Coronary artery (tissue), 2 donors: ENCODE results near the gene DENND1B.
"Not testable (repeated sequence)": the region's sequence is repeated elsewhere in the genome, so short reads cannot be mapped to it uniquely, and the experiment has no call there.

ENCODE experiments used
- DNase-seq: peaks from one replicate; pipeline ENCODE4 v3.0.0-alpha.2; 2017; ENCODE audit warnings: low spot score
- H3K27ac ChIP-seq, 2 donors: fragments of 200-600 bp; sonication (generic); one replicate each; pipeline ENCODE4 v1.5.1; 2016 to 2019
- H3K4me3 ChIP-seq: fragments of 200-600 bp; sonication (generic); 2 replicates; pipeline ENCODE4 v1.5.1; 2016; ENCODE audit warnings: mild to moderate bottlenecking, moderate library complexity
- TF ChIP-seq, protein P1 (sequence below): fragments of 200-600 bp; sonication (generic); IDR thresholded peaks from one replicate; pipeline ENCODE4 v1.5.1; 2019; ENCODE audit warnings: antibody characterized with exemption

The DENND1B gene

DNA sequence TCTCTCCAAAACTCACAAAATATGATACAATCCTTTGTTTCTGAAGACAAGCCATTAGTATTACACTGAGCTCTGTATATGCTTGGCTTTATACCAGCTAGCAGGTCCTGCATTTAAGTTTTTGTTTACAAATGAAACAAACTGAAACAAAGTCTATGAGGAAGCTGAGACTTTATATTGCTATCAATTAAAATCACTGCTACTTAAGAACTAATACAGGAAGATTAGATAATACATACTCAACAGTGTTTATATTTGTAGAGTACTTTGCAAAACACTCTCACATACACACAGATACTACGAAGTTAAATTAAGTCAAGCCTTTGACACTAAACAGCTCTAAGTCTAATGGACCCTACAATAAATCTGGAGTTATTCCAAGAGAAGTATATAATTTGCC lies 259.9 kb downstream of the DENND1B start:
- no peak for DNase-seq
- Histone ChIP-seq H3K4me3 (no peak overlapping the region), H3K27ac (no peak overlapping the region)
- TF ChIP-seq, protein P1, sequence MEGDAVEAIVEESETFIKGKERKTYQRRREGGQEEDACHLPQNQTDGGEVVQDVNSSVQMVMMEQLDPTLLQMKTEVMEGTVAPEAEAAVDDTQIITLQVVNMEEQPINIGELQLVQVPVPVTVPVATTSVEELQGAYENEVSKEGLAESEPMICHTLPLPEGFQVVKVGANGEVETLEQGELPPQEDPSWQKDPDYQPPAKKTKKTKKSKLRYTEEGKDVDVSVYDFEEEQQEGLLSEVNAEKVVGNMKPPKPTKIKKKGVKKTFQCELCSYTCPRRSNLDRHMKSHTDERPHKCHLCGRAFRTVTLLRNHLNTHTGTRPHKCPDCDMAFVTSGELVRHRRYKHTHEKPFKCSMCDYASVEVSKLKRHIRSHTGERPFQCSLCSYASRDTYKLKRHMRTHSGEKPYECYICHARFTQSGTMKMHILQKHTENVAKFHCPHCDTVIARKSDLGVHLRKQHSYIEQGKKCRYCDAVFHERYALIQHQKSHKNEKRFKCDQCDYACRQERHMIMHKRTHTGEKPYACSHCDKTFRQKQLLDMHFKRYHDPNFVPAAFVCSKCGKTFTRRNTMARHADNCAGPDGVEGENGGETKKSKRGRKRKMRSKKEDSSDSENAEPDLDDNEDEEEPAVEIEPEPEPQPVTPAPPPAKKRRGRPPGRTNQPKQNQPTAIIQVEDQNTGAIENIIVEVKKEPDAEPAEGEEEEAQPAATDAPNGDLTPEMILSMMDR = no peak

GRCh38 chr1:197510691-197511378 lies 264.4 kb downstream of the DENND1B start:
- TF ChIP-seq, protein P1 = no peak
- H3K4me3 ChIP-seq = no peak overlapping the region
- no peak overlapping the region for H3K27ac ChIP-seq
- DNase-seq = no peak

GRCh38 chr1:197496722-197497121 lies 278.6 kb downstream of the DENND1B start:
- DNase-seq = no peak
- Histone ChIP-seq H3K4me3 (no peak overlapping the region), H3K27ac (no peak overlapping the region)
- TF ChIP-seq, protein P1 = no peak

- not testable (repeated sequence) for H3K4me3 ChIP-seq, H3K27ac ChIP-seq
These were observed 283.8 kb downstream of the DENND1B start for GRCh38 chr1:197491505-197491904.

GRCh38 chr1:197486946-197487345 lies 288.3 kb downstream of the DENND1B start:
- Histone ChIP-seq H3K27ac (no peak overlapping the region), H3K4me3 (no peak overlapping the region)
- no peak for DNase-seq
- TF ChIP-seq, protein P1 = no peak

More at GRCh38 chr1:197491505-197491904, 283.8 kb downstream of the DENND1B start:
- not testable (repeated sequence) for DNase-seq

GRCh38 chr1:197485790-197486189 lies 289.5 kb downstream of the DENND1B start:
- Histone ChIP-seq H3K27ac (no peak overlapping the region), H3K4me3 (no peak overlapping the region)
- TF ChIP-seq, protein P1 = no peak
- DNase-seq = no peak

GRCh38 chr1:197481101-197481500 lies 294.2 kb downstream of the DENND1B start:
- TF ChIP-seq, protein P1 = no peak
- H3K27ac ChIP-seq = no peak overlapping the region
- no peak for DNase-seq
- no peak overlapping the region for H3K4me3 ChIP-seq
